ENCODE results near the gene LRIG1. TPM values are rescaled to one million over a fixed set of nuclear protein-coding genes. Genes with fewer than 3 reads are reported as not detected.

The LRIG1 gene
- total RNA-seq, 1 experiment from 2014 or later = 17.2 TPM

- no peak overlapping the region for H3K4me3 Mint-ChIP-seq (ENCODE audit: unreplicated experiment)
- POLR2A ChIA-PET = no interaction called here
- DNase-seq (ENCODE audit: unreplicated experiment) = no peak
- intact Hi-C loops (cut with micrococcal nuclease) = no loop called here
- no peak overlapping the region for H3K27ac Mint-ChIP-seq (ENCODE audit: low read depth, unreplicated experiment)
- TF ChIP-seq, protein P1, sequence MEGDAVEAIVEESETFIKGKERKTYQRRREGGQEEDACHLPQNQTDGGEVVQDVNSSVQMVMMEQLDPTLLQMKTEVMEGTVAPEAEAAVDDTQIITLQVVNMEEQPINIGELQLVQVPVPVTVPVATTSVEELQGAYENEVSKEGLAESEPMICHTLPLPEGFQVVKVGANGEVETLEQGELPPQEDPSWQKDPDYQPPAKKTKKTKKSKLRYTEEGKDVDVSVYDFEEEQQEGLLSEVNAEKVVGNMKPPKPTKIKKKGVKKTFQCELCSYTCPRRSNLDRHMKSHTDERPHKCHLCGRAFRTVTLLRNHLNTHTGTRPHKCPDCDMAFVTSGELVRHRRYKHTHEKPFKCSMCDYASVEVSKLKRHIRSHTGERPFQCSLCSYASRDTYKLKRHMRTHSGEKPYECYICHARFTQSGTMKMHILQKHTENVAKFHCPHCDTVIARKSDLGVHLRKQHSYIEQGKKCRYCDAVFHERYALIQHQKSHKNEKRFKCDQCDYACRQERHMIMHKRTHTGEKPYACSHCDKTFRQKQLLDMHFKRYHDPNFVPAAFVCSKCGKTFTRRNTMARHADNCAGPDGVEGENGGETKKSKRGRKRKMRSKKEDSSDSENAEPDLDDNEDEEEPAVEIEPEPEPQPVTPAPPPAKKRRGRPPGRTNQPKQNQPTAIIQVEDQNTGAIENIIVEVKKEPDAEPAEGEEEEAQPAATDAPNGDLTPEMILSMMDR (IDR thresholded peaks at IDR 0.05; ENCODE audit: unreplicated experiment) = no peak
- H3K9me3 Mint-ChIP-seq (ENCODE audit: unreplicated experiment) = no peaks in the 10 kb centered on the region
- H3K36me3 Mint-ChIP-seq (ENCODE audit: insufficient read depth, unreplicated experiment) = peaks cover 25% of the 10 kb centered on the region
- peaks cover 2% of the 10 kb centered on the region for H3K4me1 Mint-ChIP-seq (ENCODE audit: insufficient read depth, unreplicated experiment)
- H3K27me3 Mint-ChIP-seq (ENCODE audit: insufficient read depth, unreplicated experiment) = no peaks in the 10 kb centered on the region
- CTCF ChIA-PET = interaction anchor here (0.7 to 1.1 kb wide), 3 partner anchors 36 to 1840 kb away, joined by 3 to 5 read pairs (median 4); no protein-coding TSS in a partner anchor
- BruUV-seq (replicated peaks) = no TSS peak
Measured at GRCh38 chr3:66371432-66371831, 129.4 kb downstream of the LRIG1 start.

GRCh38 chr3:66370179-66370578 lies 130.6 kb downstream of the LRIG1 start:
- no TSS peak for BruUV-seq (replicated peaks)
- Mint-ChIP-seq H3K27ac (ENCODE audit: low read depth, unreplicated experiment) (no peak overlapping the region), H3K36me3 (ENCODE audit: insufficient read depth, unreplicated experiment) (peaks cover 23% of the 10 kb centered on the region), H3K27me3 (ENCODE audit: insufficient read depth, unreplicated experiment) (no peaks in the 10 kb centered on the region), H3K4me3 (ENCODE audit: unreplicated experiment) (no peak overlapping the region), H3K4me1 (ENCODE audit: insufficient read depth, unreplicated experiment) (no peaks in the 10 kb centered on the region), H3K9me3 (ENCODE audit: unreplicated experiment) (no peaks in the 10 kb centered on the region)
- TF ChIP-seq, protein P1 (IDR thresholded peaks at IDR 0.05; ENCODE audit: unreplicated experiment) = no peak
- POLR2A ChIA-PET = no interaction called here
- no peak for DNase-seq (ENCODE audit: unreplicated experiment)
- CTCF ChIA-PET = no interaction called here
- intact Hi-C loops (cut with micrococcal nuclease) = no loop called here

DNA sequence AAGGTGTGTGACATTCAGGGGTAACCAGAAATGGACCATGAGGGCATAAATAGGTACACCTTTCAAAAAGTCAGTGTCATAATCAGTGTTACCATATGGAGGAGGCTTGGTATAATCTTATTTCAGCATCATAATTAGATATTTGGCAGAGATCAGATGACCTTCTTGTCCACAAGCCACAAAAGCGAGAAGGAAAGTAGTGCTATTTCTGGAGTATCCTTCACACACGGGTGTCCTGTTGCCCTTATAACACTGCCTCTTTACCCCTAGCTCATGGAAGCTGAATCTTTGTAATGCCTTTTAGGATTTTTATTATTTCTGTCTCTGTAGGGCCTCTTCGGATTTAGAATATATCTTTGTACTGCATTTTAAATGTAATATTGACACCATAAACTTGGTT lies 132.8 kb downstream of the LRIG1 start:
- no peak for DNase-seq (ENCODE audit: unreplicated experiment)
- CTCF ChIA-PET = interaction anchor here (1.0 kb wide), 1 partner anchor 10 kb away, joined by 3 read pairs; no protein-coding TSS in a partner anchor
- POLR2A ChIA-PET = interaction anchor here (0.5 kb wide), 1 partner anchor 1014 kb away, joined by 3 read pairs; no protein-coding TSS in a partner anchor
- no TSS peak for BruUV-seq (replicated peaks)
- Mint-ChIP-seq H3K4me3 (ENCODE audit: unreplicated experiment) (no peak overlapping the region), H3K27me3 (ENCODE audit: insufficient read depth, unreplicated experiment) (no peaks in the 10 kb centered on the region), H3K9me3 (ENCODE audit: unreplicated experiment) (no peaks in the 10 kb centered on the region), H3K27ac (ENCODE audit: low read depth, unreplicated experiment) (no peak overlapping the region), H3K36me3 (ENCODE audit: insufficient read depth, unreplicated experiment) (peaks cover 23% of the 10 kb centered on the region), H3K4me1 (ENCODE audit: insufficient read depth, unreplicated experiment) (no peaks in the 10 kb centered on the region)
- TF ChIP-seq, protein P1 (IDR thresholded peaks at IDR 0.05; ENCODE audit: unreplicated experiment) = no peak
- intact Hi-C loops (cut with micrococcal nuclease) = no loop called here

GRCh38 chr3:66366747-66367146 lies 134.1 kb downstream of the LRIG1 start:
- intact Hi-C loops (cut with micrococcal nuclease) = no loop called here
- CTCF ChIA-PET = no interaction called here
- no peak overlapping the region for H3K4me3 Mint-ChIP-seq (ENCODE audit: unreplicated experiment)
- H3K36me3 Mint-ChIP-seq (ENCODE audit: insufficient read depth, unreplicated experiment) = peaks cover 20% of the 10 kb centered on the region
- H3K27me3 Mint-ChIP-seq (ENCODE audit: insufficient read depth, unreplicated experiment) = no peaks in the 10 kb centered on the region
- H3K4me1 Mint-ChIP-seq (ENCODE audit: insufficient read depth, unreplicated experiment) = no peaks in the 10 kb centered on the region
- no peak overlapping the region for H3K27ac Mint-ChIP-seq (ENCODE audit: low read depth, unreplicated experiment)
- TF ChIP-seq, protein P1 (IDR thresholded peaks at IDR 0.05; ENCODE audit: unreplicated experiment) = no peak
- DNase-seq (ENCODE audit: unreplicated experiment) = no peak
- no peaks in the 10 kb centered on the region for H3K9me3 Mint-ChIP-seq (ENCODE audit: unreplicated experiment)
- POLR2A ChIA-PET = no interaction called here
- BruUV-seq (replicated peaks) = no TSS peak

All from MCF 10A (cell line).